ENCODE data around the gene RPS21.

The RPS21 gene

GRCh38 chr20:62400021-62400420 is 13.1 kb downstream of the RPS21 start:
- DNase-seq = no peak

GRCh38 chr20:62400541-62400940 is 13.6 kb downstream of the RPS21 start:
- DNase-seq = no peak

- DNase-seq = no peak
Observed at GRCh38 chr20:62401331-62401779, 14.5 kb downstream of the RPS21 start.

- DNase-seq = no peak
Observed at GRCh38 chr20:62402456-62403150, 15.7 kb downstream of the RPS21 start.

GRCh38 chr20:62403331-62403730 is 16.4 kb downstream of the RPS21 start:
- DNase-seq = no peak

- DNase-seq = no peak
Observed at GRCh38 chr20:62404112-62404665, 17.3 kb downstream of the RPS21 start.

GRCh38 chr20:62404761-62405107 is 17.8 kb downstream of the RPS21 start:
- no peak for DNase-seq

GRCh38 chr20:62405108-62405980 is 18.4 kb downstream of the RPS21 start:
- no peak for DNase-seq

- no peak for DNase-seq
Observed at GRCh38 chr20:62405981-62406513, 19.1 kb downstream of the RPS21 start.

- DNase-seq = no peak
Observed at GRCh38 chr20:62406635-62407176, 19.8 kb downstream of the RPS21 start.

- DNase-seq = peak; percentile 54
Observed at GRCh38 chr20:62407221-62407992, 20.5 kb downstream of the RPS21 start, which contains the start of gene CABLES2. Gene CABLES2 (minus strand): TSS chr20:62407285. CDS start chr20:62407276, 9 bp downstream.

- DNase-seq = no peak
Observed at GRCh38 chr20:62408055-62408454, 21.2 kb downstream of the RPS21 start.

- DNase-seq = no peak
Observed at GRCh38 chr20:62408640-62409039, 21.7 kb downstream of the RPS21 start.

GRCh38 chr20:62409086-62409853 is 22.4 kb downstream of the RPS21 start:
- no peak for DNase-seq

GRCh38 chr20:62409931-62410745 is 23.2 kb downstream of the RPS21 start:
- peak; percentile 45 for DNase-seq

GRCh38 chr20:62410746-62411478 is 24.0 kb downstream of the RPS21 start:
- no peak for DNase-seq

GRCh38 chr20:62411479-62412193 is 24.7 kb downstream of the RPS21 start:
- DNase-seq = no peak

GRCh38 chr20:62412194-62413024 is 25.5 kb downstream of the RPS21 start:
- no peak for DNase-seq

Measured in NCI-H187 treated with DMSO at 0.1 percent for 48 hours (cell line).